Gastrocnemius medialis (tissue), 4 donors: ENCODE measurements around the gene CCDC91.

ENCODE experiments used
- POLR2A ChIP-seq, 2 donors: fragments of 450-650 bp; IDR thresholded peaks; one replicate each; pipeline ENCODE4 v1.6.1; 2017; ENCODE audit warnings: antibody characterized with exemption in 2 of 2, mild to moderate bottlenecking in 2 of 2, moderate library complexity in 2 of 2
- TF ChIP-seq, protein P1 (sequence below), 5 experiments: fragments of 450-650 bp in 3 of 5; fragments of 200-600 bp in 2 of 5; sonication (generic) in 2 of 5; IDR thresholded peaks in 4 of 5; conservative IDR thresholded peaks in 1 of 5; 1 replicate in 4 of 5; 2 replicates in 1 of 5; pipeline ENCODE4 v1.5.1; 2016 to 2019; ENCODE audit warnings: antibody characterized with exemption in 5 of 5, mild to moderate bottlenecking in 3 of 5, moderate library complexity in 3 of 5

DNA sequence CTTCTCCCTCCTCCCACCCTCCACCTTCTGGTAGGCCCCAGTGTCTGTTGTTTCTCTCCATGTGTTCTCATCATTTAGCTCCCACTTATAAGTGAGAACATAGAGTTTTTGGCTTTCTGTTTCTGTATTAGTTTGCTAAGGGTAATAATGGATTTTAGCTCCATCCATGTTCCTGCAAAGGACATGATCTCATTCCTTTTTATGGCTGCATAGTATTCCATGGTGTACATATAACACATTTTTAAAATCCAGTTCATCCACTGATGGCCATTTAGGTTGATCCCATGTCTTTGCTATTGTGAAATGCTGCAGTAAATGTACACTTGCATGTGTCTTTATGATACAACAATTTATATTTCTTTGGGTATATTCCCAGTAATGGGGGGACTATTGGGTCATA lies 96.1 kb downstream of the CCDC91 start:
- TF ChIP-seq, protein P1, sequence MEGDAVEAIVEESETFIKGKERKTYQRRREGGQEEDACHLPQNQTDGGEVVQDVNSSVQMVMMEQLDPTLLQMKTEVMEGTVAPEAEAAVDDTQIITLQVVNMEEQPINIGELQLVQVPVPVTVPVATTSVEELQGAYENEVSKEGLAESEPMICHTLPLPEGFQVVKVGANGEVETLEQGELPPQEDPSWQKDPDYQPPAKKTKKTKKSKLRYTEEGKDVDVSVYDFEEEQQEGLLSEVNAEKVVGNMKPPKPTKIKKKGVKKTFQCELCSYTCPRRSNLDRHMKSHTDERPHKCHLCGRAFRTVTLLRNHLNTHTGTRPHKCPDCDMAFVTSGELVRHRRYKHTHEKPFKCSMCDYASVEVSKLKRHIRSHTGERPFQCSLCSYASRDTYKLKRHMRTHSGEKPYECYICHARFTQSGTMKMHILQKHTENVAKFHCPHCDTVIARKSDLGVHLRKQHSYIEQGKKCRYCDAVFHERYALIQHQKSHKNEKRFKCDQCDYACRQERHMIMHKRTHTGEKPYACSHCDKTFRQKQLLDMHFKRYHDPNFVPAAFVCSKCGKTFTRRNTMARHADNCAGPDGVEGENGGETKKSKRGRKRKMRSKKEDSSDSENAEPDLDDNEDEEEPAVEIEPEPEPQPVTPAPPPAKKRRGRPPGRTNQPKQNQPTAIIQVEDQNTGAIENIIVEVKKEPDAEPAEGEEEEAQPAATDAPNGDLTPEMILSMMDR (IDR thresholded peaks at IDR 0.05 in 4 of 5, conservative IDR thresholded peaks at IDR 0.05 in 1 of 5) = no peak
- no peak for TF ChIP-seq POLR2A (IDR thresholded peaks at IDR 0.05)
